HepG2 (cell line): ENCODE data around the gene HNRNPC. TPM values are rescaled to one million over a fixed set of nuclear protein-coding genes. Genes with fewer than 3 reads are reported as not detected.

Source experiments
- AHR ChIP-seq: IDR thresholded peaks from 2 replicates; pipeline ENCODE4 v1.6.1; 2018; ENCODE audit warnings: missing genetic modification reagents, missing compliant biosample characterization
- ATF2 ChIP-seq: sonication (generic); formaldehyde crosslinking; IDR thresholded peaks from 2 replicates; pipeline ENCODE4 v1.4.0; 2020; ENCODE audit warnings: missing genetic modification reagents
- BCL6 ChIP-seq: IDR thresholded peaks from 2 replicates; pipeline ENCODE4 v1.6.1; 2016; ENCODE audit warnings: missing genetic modification reagents, missing compliant biosample characterization
- CCDC6 ChIP-seq: sonication (generic); formaldehyde crosslinking; IDR thresholded peaks from 2 replicates; pipeline ENCODE4 v1.8.1; 2022; ENCODE audit warnings: mild to moderate bottlenecking, missing genetic modification reagents, moderate library complexity
- DR1 ChIP-seq: sonication (generic); formaldehyde crosslinking; IDR thresholded peaks from 2 replicates; pipeline ENCODE4 v1.8.0; 2021; ENCODE audit warnings: mild to moderate bottlenecking, missing genetic modification reagents, inconsistent platforms
- ELF4 ChIP-seq: sonication (generic); formaldehyde crosslinking; IDR thresholded peaks from 2 replicates; pipeline ENCODE4 v1.5.0; 2020; ENCODE audit warnings: missing genetic modification reagents, mild to moderate bottlenecking, moderate library complexity, borderline replicate concordance
- EZH2 ChIP-seq: conservative IDR thresholded peaks from 2 replicates; pipeline ENCODE4 v1.6.1; 2012; ENCODE audit warnings: mild to moderate bottlenecking, low read depth, low read length, moderate library complexity
- FOSL2 ChIP-seq: sonication (generic); formaldehyde crosslinking; IDR thresholded peaks from 2 replicates; pipeline ENCODE4 v1.4.0; 2020; ENCODE audit warnings: missing genetic modification reagents
- HIC2 ChIP-seq: sonication (generic); formaldehyde crosslinking; IDR thresholded peaks from 2 replicates; pipeline ENCODE4 v1.9.0; 2022; ENCODE audit warnings: low read depth, missing genetic modification reagents
- HOXA5 ChIP-seq: sonication (generic); formaldehyde crosslinking; IDR thresholded peaks from 2 replicates; pipeline ENCODE4 v1.4.0; 2020; ENCODE audit warnings: missing genetic modification reagents
- MAZ ChIP-seq, 2 experiments: sonication (generic) in 1 of 2; formaldehyde crosslinking in 1 of 2; IDR thresholded peaks; 2 replicates each; pipeline versions ENCODE4 v1.5.0 to v1.6.1; 2012 to 2020; ENCODE audit warnings: low read depth in 2 of 2, mild to moderate bottlenecking in 2 of 2, borderline replicate concordance in 1 of 2, improper control_type of control experiment in 1 of 2, low read length in 1 of 2, missing genetic modification reagents in 1 of 2, moderate library complexity in 1 of 2
- PPARG ChIP-seq: conservative IDR thresholded peaks from 2 replicates; pipeline ENCODE4 v1.6.1; 2016; ENCODE audit warnings: missing biosample characterization, missing genetic modification reagents
- PREB ChIP-seq: sonication (generic); formaldehyde crosslinking; IDR thresholded peaks from 2 replicates; pipeline ENCODE4 v1.4.0; 2020; ENCODE audit warnings: missing genetic modification reagents
- SKI ChIP-seq: fragments of 450-650 bp; IDR thresholded peaks from one replicate; pipeline ENCODE4 v1.6.1; 2018; ENCODE audit warnings: mild to moderate bottlenecking; ENCODE audit not compliant: partially characterized antibody
- ZNF138 ChIP-seq: sonication (generic); formaldehyde crosslinking; IDR thresholded peaks from 2 replicates; pipeline ENCODE4 v1.5.0; 2020; ENCODE audit warnings: mild to moderate bottlenecking, low read depth, missing genetic modification reagents
- ZNF225 ChIP-seq: sonication (generic); formaldehyde crosslinking; IDR thresholded peaks from 2 replicates; pipeline ENCODE4 v1.4.0; 2020; ENCODE audit warnings: mild to moderate bottlenecking, missing genetic modification reagents
- ZNF292 ChIP-seq: sonication (generic); formaldehyde crosslinking; IDR thresholded peaks from 2 replicates; pipeline ENCODE4 v1.8.1; 2022; ENCODE audit warnings: mild to moderate bottlenecking, low read depth, missing genetic modification reagents, borderline replicate concordance
- ZNF83 ChIP-seq: sonication (generic); formaldehyde crosslinking; IDR thresholded peaks from 2 replicates; pipeline ENCODE4 v1.4.0; 2020; ENCODE audit warnings: missing genetic modification reagents, mild to moderate bottlenecking, borderline replicate concordance
- polyA plus RNA-seq, 8 experiments: library from polyadenylated mRNA; depleted of rRNA in 3 of 8; stranded (reverse) in 7 of 8; unstranded in 1 of 8; fragments of >200 nt; fragmentation: Illumina TruSeq in 4 of 8; extraction: Trizol in 4 of 8; gene quantifications; 2 replicates each; pipeline versions ENCODE4 v1.2.1 to v1.2.3, GENCODE V29; 2011 to 2016; ENCODE audit warnings: low read depth in 4 of 8, missing spikeins in 1 of 8, mixed read lengths in 1 of 8; ENCODE audit not compliant: insufficient read depth in 1 of 8
- total RNA-seq, 5 experiments: library from RNA; depleted of rRNA; stranded (reverse); fragments of >200 nt; fragmentation: Illumina TruSeq; extraction: Trizol; gene quantifications; 2 replicates each; pipeline ENCODE4 v1.2.3, GENCODE V29; 2016; ENCODE audit warnings: low read depth in 1 of 5
- TF ChIP-seq, protein P1 (sequence below): sonication (generic); formaldehyde crosslinking; IDR thresholded peaks from 2 replicates; pipeline ENCODE4 v1.4.0; 2020; ENCODE audit warnings: missing genetic modification reagents
- TF ChIP-seq, protein P2 (sequence below): sonication (generic); formaldehyde crosslinking; IDR thresholded peaks from 2 replicates; pipeline ENCODE4 v1.9.0; 2021; ENCODE audit warnings: missing genetic modification reagents, mild to moderate bottlenecking, borderline replicate concordance
- TF ChIP-seq, protein P3 (sequence below): sonication (generic); formaldehyde crosslinking; IDR thresholded peaks from 2 replicates; pipeline ENCODE4 v1.4.0; 2020; ENCODE audit warnings: missing genetic modification reagents, borderline replicate concordance

HNRNPC gene
- total and polyA plus RNA-seq, 2 of the 13 experiments (the other 11 are each of a cell fraction or from before 2014, with no cell fraction given), result 628 to 1,099 TPM

- TF ChIP-seq HIC2 (CRISPR knock-in tag) (no peak), CCDC6 (CRISPR knock-in tag) (no peak), PREB (no peak), ZNF83 (no peak), PPARG (no peak), FOSL2 (peak; percentile 25; the same call in 1 of the 2 replicates), BCL6 (CRISPR knock-in tag) (0 out of 2 replicates have a peak, but pooled peaks have one; percentile 27), ELF4 (CRISPR knock-in tag) (no peak), EZH2 (no peak), ZNF292 (CRISPR knock-in tag) (peak; percentile 72; the same call in 1 of the 2 replicates), MAZ (IDR thresholded peaks at IDR 0.05; ENCODE audit: borderline replicate concordance, low read depth, low read length) (no peak), MAZ (CRISPR knock-in tag; IDR thresholded peaks at IDR 0.05; ENCODE audit: low read depth) (no peak), SKI (no peak), ZNF138 (CRISPR knock-in tag) (no peak), DR1 (no peak), HOXA5 (CRISPR knock-in tag) (no peak), AHR (CRISPR knock-in tag) (no peak), ZNF225 (CRISPR knock-in tag) (no peak), ATF2 (CRISPR knock-in tag) (no peak)
- TF ChIP-seq, protein P1, sequence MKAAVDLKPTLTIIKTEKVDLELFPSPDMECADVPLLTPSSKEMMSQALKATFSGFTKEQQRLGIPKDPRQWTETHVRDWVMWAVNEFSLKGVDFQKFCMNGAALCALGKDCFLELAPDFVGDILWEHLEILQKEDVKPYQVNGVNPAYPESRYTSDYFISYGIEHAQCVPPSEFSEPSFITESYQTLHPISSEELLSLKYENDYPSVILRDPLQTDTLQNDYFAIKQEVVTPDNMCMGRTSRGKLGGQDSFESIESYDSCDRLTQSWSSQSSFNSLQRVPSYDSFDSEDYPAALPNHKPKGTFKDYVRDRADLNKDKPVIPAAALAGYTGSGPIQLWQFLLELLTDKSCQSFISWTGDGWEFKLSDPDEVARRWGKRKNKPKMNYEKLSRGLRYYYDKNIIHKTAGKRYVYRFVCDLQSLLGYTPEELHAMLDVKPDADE (CRISPR knock-in tag), result no peak
- TF ChIP-seq, protein P2, sequence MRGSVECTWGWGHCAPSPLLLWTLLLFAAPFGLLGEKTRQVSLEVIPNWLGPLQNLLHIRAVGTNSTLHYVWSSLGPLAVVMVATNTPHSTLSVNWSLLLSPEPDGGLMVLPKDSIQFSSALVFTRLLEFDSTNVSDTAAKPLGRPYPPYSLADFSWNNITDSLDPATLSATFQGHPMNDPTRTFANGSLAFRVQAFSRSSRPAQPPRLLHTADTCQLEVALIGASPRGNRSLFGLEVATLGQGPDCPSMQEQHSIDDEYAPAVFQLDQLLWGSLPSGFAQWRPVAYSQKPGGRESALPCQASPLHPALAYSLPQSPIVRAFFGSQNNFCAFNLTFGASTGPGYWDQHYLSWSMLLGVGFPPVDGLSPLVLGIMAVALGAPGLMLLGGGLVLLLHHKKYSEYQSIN (CRISPR knock-in tag), result no peak
- TF ChIP-seq, protein P3, sequence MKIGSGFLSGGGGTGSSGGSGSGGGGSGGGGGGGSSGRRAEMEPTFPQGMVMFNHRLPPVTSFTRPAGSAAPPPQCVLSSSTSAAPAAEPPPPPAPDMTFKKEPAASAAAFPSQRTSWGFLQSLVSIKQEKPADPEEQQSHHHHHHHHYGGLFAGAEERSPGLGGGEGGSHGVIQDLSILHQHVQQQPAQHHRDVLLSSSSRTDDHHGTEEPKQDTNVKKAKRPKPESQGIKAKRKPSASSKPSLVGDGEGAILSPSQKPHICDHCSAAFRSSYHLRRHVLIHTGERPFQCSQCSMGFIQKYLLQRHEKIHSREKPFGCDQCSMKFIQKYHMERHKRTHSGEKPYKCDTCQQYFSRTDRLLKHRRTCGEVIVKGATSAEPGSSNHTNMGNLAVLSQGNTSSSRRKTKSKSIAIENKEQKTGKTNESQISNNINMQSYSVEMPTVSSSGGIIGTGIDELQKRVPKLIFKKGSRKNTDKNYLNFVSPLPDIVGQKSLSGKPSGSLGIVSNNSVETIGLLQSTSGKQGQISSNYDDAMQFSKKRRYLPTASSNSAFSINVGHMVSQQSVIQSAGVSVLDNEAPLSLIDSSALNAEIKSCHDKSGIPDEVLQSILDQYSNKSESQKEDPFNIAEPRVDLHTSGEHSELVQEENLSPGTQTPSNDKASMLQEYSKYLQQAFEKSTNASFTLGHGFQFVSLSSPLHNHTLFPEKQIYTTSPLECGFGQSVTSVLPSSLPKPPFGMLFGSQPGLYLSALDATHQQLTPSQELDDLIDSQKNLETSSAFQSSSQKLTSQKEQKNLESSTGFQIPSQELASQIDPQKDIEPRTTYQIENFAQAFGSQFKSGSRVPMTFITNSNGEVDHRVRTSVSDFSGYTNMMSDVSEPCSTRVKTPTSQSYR (CRISPR knock-in tag), result 0 out of 2 replicates have a peak, but pooled peaks have one; percentile 17
These were observed 29.1 kb upstream of the HNRNPC start (continued) for GRCh38 chr14:21298358-21298757.
